Sciatic nerve (tissue), 2 donors: ENCODE data around the gene STIP1. TPM values are rescaled to one million over a fixed set of nuclear protein-coding genes. Genes with fewer than 3 reads are reported as not detected.
A peak's percentile ranks its signal among the peaks of the same experiment; 100 is the strongest.

Source experiments
- ATAC-seq: fragments of 200-7000 bp; cut with Tn5 transposase; one replicate; pipeline ENCODE4 v1.9.1; 2020; ENCODE audit warnings: mild to moderate bottlenecking, moderate library complexity
- DNase-seq: peaks from one replicate; pipeline ENCODE4 v3.0.0-alpha.2; 2020; ENCODE audit warnings: low spot score
- intact Hi-C: fragments of 100-400 bp; cut with DNase I; formaldehyde crosslinking; loops from one replicate; pipeline ENCODE4 v1.14.2; 2022
- total RNA-seq: library from RNA; stranded (reverse); fragmentation: NEBNext Ultra II Directional; extraction: Animal tissue kit (Norgen Biotek cat#: 25700); gene quantifications from one replicate; pipeline ENCODE4 v1.2.1, GENCODE V29; 2021
- donor health status: DM: no; HTN: no; CAD: no.
- donor health status: DM: no; HTN: no; CAD: no.

STIP1 gene
- 87.6 TPM for total RNA-seq

GRCh38 chr11:64185693-64186491, at the start of gene STIP1:
Gene STIP1, plus strand, starts transcription at chr11:64186171. Its CDS starts 91 bp downstream, at chr11:64186262.
- peak; percentile 99 for DNase-seq
- ATAC-seq, result peak; percentile 96
- intact Hi-C loops, result no loop called here

GRCh38 chr11:64136765-64137441, 49.1 kb upstream of the STIP1 start:
- no peak for ATAC-seq
- intact Hi-C loops, result no loop called here
- DNase-seq, result no peak

- no peak for ATAC-seq
- intact Hi-C loops, result no loop called here
- no peak for DNase-seq
Measured at GRCh38 chr11:64138398-64138797, 47.6 kb upstream of the STIP1 start.

DNA sequence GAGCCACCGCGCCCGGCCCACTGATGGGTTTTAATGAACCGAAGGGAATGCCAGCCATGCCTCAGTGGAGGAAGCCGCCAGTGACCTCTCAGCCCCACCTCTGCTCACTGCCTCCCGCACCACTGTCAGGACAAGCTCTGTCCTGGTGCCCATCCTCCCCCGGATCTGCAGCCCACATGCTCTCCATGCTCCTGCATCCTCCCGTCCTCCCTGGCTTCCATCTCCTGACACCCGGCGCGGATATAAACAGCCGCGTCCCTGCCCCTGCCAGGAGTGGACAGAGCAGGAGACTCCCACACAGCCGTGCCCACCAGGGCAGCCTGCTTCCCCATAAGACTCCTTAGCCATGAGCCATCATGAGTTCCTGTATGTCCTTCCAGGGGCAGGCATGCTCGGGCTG, 46.9 kb upstream of the STIP1 start:
- ATAC-seq (no peak), DNase-seq (no peak)
- intact Hi-C loops, result no loop called here

GRCh38 chr11:64140082-64140481, 45.9 kb upstream of the STIP1 start:
- no peak for ATAC-seq

DNA sequence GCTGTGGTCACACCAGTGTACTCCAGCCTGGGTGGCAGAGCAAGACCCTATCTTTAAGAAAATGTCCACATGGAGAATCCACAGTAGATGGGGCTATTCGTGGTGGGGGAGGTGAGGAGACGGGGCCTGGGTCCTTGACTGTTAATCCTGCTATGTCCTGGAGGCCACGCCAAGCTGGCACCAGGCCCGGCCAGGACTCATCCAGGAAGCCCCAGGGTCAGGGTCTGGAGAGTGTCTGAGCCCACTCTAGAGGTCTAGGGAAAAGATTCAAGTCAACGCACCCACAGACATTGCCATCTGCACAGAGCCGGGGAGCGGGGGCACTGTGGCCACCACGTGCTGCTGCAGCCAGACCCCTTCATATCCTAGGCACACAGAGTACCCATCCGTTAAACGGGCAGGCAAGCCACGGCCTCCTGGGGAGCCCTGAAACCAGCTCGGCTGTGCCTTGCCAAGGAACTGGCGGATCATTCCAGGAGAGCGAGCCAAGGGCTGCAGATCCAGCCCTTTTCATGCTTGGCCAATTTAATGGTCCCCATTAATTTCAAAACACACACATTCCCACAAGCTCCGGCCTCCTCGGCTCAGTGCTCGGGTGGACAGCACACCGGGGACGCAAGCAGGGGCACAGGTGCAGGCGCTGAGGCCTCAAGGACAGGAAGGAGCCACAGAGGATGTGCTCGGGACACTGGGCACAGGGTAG, 44.7 kb upstream of the STIP1 start:
- DNase-seq (no peak), ATAC-seq (peak; percentile 21)
- intact Hi-C loops, result loop anchor here (10.0 kb wide), 1 partner anchor 106 kb away; the partner anchor contains the start of gene FLRT1

More at GRCh38 chr11:64140082-64140481, 45.9 kb upstream of the STIP1 start:
- intact Hi-C loops, result loop anchor here (10.0 kb wide), 1 partner anchor 105 kb away; the partner anchor contains the start of gene FLRT1
- no peak for DNase-seq

- intact Hi-C loops, result loop anchor here (10.0 kb wide), 1 partner anchor 110 kb away; the partner anchor contains the start of gene FLRT1
- ATAC-seq, result no peak
- no peak for DNase-seq
Measured at GRCh38 chr11:64144587-64145472, 41.1 kb upstream of the STIP1 start.

- ATAC-seq, result no peak
- intact Hi-C loops, result loop anchor here (10.0 kb wide), 1 partner anchor 111 kb away; the partner anchor contains the start of gene FLRT1
- no peak for DNase-seq
Measured at GRCh38 chr11:64146036-64146955, 39.7 kb upstream of the STIP1 start.

DNA sequence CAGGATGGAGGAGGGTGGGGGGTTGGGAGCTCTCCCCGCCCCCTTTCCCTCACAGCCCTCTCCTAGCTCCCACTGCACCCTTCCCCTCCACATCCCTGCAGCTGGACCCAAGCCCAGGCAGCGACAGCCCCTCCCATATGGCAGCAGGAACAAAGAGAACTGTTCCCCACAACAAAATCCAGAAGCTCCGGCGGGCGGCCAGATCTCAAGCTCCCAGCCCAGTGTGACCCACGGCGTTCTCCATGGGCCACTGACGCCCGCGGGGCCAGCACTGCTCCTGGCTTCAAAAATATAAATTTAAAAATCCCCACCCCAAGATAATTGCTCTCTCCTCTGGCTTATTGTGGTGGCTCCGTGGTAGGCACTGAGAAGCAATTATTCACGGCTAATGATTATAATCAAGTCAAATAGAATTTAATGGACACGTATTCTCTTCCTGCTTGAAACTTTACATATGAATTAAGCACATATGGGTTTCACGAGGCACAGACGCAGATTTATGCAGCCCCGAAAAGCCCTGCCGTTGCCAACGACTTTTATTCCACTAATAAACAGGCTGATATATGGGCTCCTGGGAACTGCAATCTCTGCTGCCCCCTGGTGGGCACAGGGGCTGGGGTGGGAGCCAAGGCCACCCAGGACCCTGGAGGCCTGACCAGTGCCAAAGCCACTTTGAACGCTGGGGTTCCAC, 37.6 kb upstream of the STIP1 start:
- DNase-seq (peak; percentile 89), ATAC-seq (peak; percentile 82)
- intact Hi-C loops, result loop anchor here (2.0 to 10.0 kb wide), 2 partner anchors 114 to 148 kb away; partner anchors contain the start of gene FLRT1

DNA sequence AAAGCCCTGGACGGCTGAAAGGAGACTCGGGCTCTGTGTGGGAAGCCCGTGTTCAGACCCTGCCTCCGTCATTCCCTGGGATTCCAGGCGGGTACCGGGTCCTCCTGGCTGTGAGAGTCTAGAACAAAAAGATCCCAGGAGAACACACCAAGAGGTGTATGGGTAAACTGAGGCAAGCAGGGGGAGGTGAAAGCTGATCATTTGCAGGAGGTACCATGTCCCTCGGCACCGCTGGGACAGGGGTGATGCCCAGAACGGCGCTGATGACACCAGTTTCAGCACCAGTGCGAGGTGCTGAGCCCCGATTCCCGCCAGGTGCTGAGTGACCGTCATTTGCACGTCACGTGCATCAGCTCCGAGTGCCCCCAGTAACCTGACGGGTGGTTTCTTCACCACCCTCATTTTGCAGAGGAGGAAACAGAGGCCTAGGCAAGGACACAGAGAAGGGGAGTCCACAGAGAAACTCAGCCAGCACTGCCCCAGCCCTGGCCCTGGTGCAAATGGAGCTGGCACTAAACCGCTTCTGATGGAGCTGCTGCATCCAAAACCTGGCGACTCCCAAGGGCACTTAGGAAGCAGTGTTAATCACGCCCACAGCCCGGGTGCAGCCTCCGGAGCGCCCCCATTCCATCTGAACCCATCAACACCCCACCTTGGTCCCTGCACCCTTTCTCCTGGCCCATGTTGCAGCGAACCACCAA, 36.9 kb upstream of the STIP1 start:
- DNase-seq (no peak), ATAC-seq (no peak)
- intact Hi-C loops, result loop anchor here (2.0 to 10.0 kb wide), 2 partner anchors 114 to 148 kb away; partner anchors contain the start of gene FLRT1

DNA sequence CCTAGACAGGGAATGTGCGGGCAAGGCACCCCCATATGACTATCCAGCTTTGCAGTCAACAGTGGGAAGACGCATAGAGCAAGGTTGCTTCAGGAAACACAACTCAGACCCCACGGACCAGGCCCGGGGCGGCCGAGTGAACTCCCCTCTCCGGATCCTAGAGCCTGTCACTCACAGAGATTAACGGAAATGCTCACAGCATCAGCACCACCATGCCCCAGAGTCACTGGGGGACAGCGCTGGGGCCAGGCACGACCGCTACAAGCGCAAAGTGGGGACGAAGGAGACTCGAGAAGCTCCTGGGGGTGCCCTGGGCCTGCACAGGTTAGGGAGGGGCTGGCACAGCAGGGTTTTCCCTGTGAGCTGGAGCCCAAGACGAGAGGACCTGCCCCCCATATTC, 35.9 kb upstream of the STIP1 start:
- intact Hi-C loops, result loop anchor here (5.0 kb wide), 1 partner anchor 378 kb away; no protein-coding TSS in a partner anchor
- DNase-seq (no peak), ATAC-seq (no peak)

- intact Hi-C loops, result loop anchor here (5.0 kb wide), 1 partner anchor 378 kb away; no protein-coding TSS in a partner anchor
- DNase-seq (no peak), ATAC-seq (no peak)
Measured at GRCh38 chr11:64150481-64151239, 35.3 kb upstream of the STIP1 start.

DNA sequence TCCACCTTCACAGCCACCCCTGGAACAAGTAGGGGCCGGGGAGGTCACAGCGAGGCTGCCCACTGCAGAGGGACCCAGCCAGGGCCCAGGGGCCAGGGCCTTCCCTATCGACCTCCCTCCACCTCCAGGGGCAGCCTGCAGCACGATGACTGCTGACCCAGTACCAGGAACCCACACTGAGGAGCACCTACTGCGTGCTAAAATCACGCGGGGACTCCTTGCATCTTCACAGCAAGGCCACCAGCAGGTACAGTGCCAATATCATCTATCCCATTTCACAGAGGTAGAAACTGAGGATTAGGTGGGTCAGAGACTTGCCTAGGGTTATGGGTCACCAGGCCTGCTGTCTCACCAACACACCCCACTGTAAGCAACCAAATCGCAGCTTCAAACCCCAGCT, 34.6 kb upstream of the STIP1 start:
- intact Hi-C loops, result loop anchor here (5.0 kb wide), 1 partner anchor 379 kb away; no protein-coding TSS in a partner anchor
- DNase-seq, result no peak
- ATAC-seq, result no peak

DNA sequence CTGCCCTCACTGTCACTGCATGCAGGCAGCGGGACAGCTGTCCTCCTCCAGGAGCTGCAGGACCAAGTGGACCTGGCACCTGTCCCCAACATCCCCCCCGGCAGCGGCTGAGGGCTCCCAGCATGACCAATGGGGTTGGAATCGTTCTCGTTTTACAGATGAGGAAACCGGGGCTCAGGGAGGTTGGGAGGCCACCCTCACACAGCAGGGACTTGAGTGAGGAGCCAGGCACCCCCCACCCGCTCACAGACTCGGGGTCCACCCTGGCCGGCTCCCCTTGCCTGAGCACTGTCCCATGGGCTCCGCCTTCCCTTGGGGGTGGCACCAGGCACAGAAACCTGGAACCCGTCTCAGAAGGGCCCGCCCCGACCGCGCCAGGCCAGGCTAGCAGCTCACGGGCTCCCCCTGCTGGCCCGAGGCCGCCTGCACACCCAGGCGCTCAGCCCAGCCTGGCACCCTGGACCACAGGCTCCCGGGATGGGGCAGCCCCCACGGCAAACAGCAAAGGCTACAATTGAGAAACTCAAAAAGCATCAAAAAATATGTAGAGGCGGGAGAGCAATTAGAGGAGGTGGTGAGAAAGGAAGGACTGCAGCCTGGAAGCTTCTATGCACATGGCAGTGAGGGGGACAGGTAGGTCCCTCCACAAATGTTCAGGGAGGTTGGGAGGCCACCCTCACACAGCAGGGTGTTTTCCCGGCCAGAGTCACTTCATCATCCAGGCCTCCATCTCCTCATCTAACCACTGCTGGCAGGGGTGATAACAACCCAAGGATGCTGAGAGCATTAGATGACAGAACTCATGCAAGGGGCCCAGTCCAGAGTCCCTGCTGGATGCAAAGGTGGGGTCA, 32.9 kb upstream of the STIP1 start:
- DNase-seq, result peak; percentile 79
- intact Hi-C loops, result loop anchor here (5.0 kb wide), 1 partner anchor 381 kb away; no protein-coding TSS in a partner anchor
- peak; percentile 71 for ATAC-seq
